ENCODE data around the gene RAB2B. TPM values are rescaled to one million over a fixed set of nuclear protein-coding genes. Genes with fewer than 3 reads are reported as not detected.
"Not testable (repeated sequence)": the region's sequence is repeated elsewhere in the genome, so short reads cannot be mapped to it uniquely, and the experiment has no call there.

RAB2B gene
- total RNA-seq, 1 donor from 2014 or later: 17.0 TPM

- intact Hi-C loops (cut with micrococcal nuclease): no loop called here
- DNase-seq (no peak), ATAC-seq (peak; percentile 47)
These were observed 19.7 kb upstream of the RAB2B start for GRCh38 chr14:21496453-21496852.

GRCh38 chr14:21494902-21495762 is 18.4 kb upstream of the RAB2B start:
- DNase-seq (no peak), ATAC-seq (no peak)
- intact Hi-C loops (cut with micrococcal nuclease): no loop called here

- DNase-seq (no peak), ATAC-seq (no peak)
- intact Hi-C loops (cut with micrococcal nuclease): no loop called here
These were observed 9.9 kb upstream of the RAB2B start for GRCh38 chr14:21486640-21487087.

- peak; percentile 90 for DNase-seq
- intact Hi-C loops (cut with micrococcal nuclease): no loop called here
- ATAC-seq: peak; percentile 90
These were observed 235 bp downstream of the RAB2B start for GRCh38 chr14:21476523-21476924.

- ATAC-seq: no peak
- DNase-seq: no peak
- intact Hi-C loops (cut with micrococcal nuclease): no loop called here
These were observed 814 bp downstream of the RAB2B start for GRCh38 chr14:21475767-21476522.

GRCh38 chr14:21467616-21468015 is 9.1 kb downstream of the RAB2B start:
- ATAC-seq (no peak), DNase-seq (no peak)
- intact Hi-C loops (cut with micrococcal nuclease): no loop called here

- peak; percentile 99 for ATAC-seq
- DNase-seq: peak; percentile 99
- intact Hi-C loops (cut with micrococcal nuclease): no loop called here
These were observed 20.7 kb downstream of the RAB2B start, which contains the start of gene CHD8 for GRCh38 chr14:21455912-21456667. TSS of gene CHD8 (minus strand) at chr14:21456123. CDS start at chr14:21431643, 24,480 bp downstream.

- no peak for DNase-seq
- peak; percentile 34 for ATAC-seq
- intact Hi-C loops (cut with micrococcal nuclease): no loop called here
These were observed 21.2 kb downstream of the RAB2B start for GRCh38 chr14:21455592-21455911.

GRCh38 chr14:21454843-21455544 is 21.8 kb downstream of the RAB2B start:
- no peak for ATAC-seq
- DNase-seq: no peak
- intact Hi-C loops (cut with micrococcal nuclease): no loop called here

GRCh38 chr14:21449899-21450216 is 26.9 kb downstream of the RAB2B start:
- no peak for ATAC-seq
- intact Hi-C loops (cut with micrococcal nuclease): no loop called here

GRCh38 chr14:21442657-21443056 is 34.1 kb downstream of the RAB2B start:
- DNase-seq; intact Hi-C loops (cut with micrococcal nuclease); ATAC-seq: not testable (repeated sequence)

More at GRCh38 chr14:21449899-21450216, 26.9 kb downstream of the RAB2B start:
- no peak for DNase-seq

- intact Hi-C loops (cut with micrococcal nuclease): no loop called here
These were observed 35.9 kb downstream of the RAB2B start for GRCh38 chr14:21440859-21441258.

GRCh38 chr14:21437063-21437901 is 39.5 kb downstream of the RAB2B start:
- peak; percentile 100 for ATAC-seq
- intact Hi-C loops (cut with micrococcal nuclease): no loop called here

More at GRCh38 chr14:21440859-21441258, 35.9 kb downstream of the RAB2B start:
- ATAC-seq (no peak), DNase-seq (no peak)

GRCh38 chr14:21436567-21437062 is 40.1 kb downstream of the RAB2B start:
- DNase-seq: no peak
- intact Hi-C loops (cut with micrococcal nuclease): no loop called here
- ATAC-seq: no peak

More at GRCh38 chr14:21437063-21437901, 39.5 kb downstream of the RAB2B start:
- DNase-seq: peak; percentile 99

- DNase-seq (no peak), ATAC-seq (no peak)
- intact Hi-C loops (cut with micrococcal nuclease): no loop called here
These were observed 45.6 kb downstream of the RAB2B start for GRCh38 chr14:21431126-21431525.

- DNase-seq (peak; percentile 61), ATAC-seq (peak; percentile 90)
- intact Hi-C loops (cut with micrococcal nuclease): loop anchor here (10.0 kb wide), 1 partner anchor 64 kb away; no protein-coding TSS in a partner anchor
These were observed 47.8 kb downstream of the RAB2B start for GRCh38 chr14:21428930-21429329.

GRCh38 chr14:21426692-21427091 is 50.1 kb downstream of the RAB2B start:
- ATAC-seq: no peak
- DNase-seq: no peak
- intact Hi-C loops (cut with micrococcal nuclease): loop anchor here (10.0 kb wide), 1 partner anchor 62 kb away; no protein-coding TSS in a partner anchor

- DNase-seq (no peak), ATAC-seq (no peak)
- intact Hi-C loops (cut with micrococcal nuclease): no loop called here
These were observed 57.2 kb downstream of the RAB2B start for GRCh38 chr14:21419528-21419927.

Measured in left ventricle myocardium superior (tissue), 1 donor.